ENCODE measurements around the gene SPG11.
"Not testable (repeated sequence)": the region's sequence is repeated elsewhere in the genome, so short reads cannot be mapped to it uniquely, and the experiment has no call there.

Gene SPG11

GRCh38 chr15:44532689-44533088, 130.8 kb downstream of the SPG11 start:
- DNase-seq (ENCODE audit: insufficient read length, low spot score): no peak
- no peak for FAIRE-seq
- no peak for TF ChIP-seq CTCF (IDR thresholded peaks at IDR 0.05; ENCODE audit: insufficient read depth, missing control alignments)

- DNase-seq (ENCODE audit: insufficient read length, low spot score); FAIRE-seq: not testable (repeated sequence)
Measured at GRCh38 chr15:44532275-44532674, 131.2 kb downstream of the SPG11 start.

GRCh38 chr15:44530653-44531052, 132.8 kb downstream of the SPG11 start:
- FAIRE-seq: no peak
- TF ChIP-seq CTCF (IDR thresholded peaks at IDR 0.05; ENCODE audit: insufficient read depth, missing control alignments): no peak
- no peak for DNase-seq (ENCODE audit: insufficient read length, low spot score)

GRCh38 chr15:44529864-44530604, 133.4 kb downstream of the SPG11 start:
- peak; percentile 11 for FAIRE-seq
- no peak for DNase-seq (ENCODE audit: insufficient read length, low spot score)

GRCh38 chr15:44527241-44527640, 136.2 kb downstream of the SPG11 start:
- TF ChIP-seq CTCF (IDR thresholded peaks at IDR 0.05; ENCODE audit: insufficient read depth, missing control alignments): no peak
- FAIRE-seq (no peak), DNase-seq (ENCODE audit: insufficient read length, low spot score) (no peak)

More at GRCh38 chr15:44529864-44530604, 133.4 kb downstream of the SPG11 start:
- no peak for TF ChIP-seq CTCF (IDR thresholded peaks at IDR 0.05; ENCODE audit: insufficient read depth, missing control alignments)

GRCh38 chr15:44525018-44525417, 138.4 kb downstream of the SPG11 start:
- TF ChIP-seq CTCF (IDR thresholded peaks at IDR 0.05; ENCODE audit: insufficient read depth, missing control alignments): no peak
- FAIRE-seq: no peak

GRCh38 chr15:44519537-44519936, 143.9 kb downstream of the SPG11 start:
- DNase-seq (ENCODE audit: insufficient read length, low spot score) (no peak), FAIRE-seq (no peak)
- no peak for TF ChIP-seq CTCF (IDR thresholded peaks at IDR 0.05; ENCODE audit: insufficient read depth, missing control alignments)

More at GRCh38 chr15:44525018-44525417, 138.4 kb downstream of the SPG11 start:
- DNase-seq (ENCODE audit: insufficient read length, low spot score): no peak
